Measurements from ENCODE around the gene MAPKAPK2. TPM values are rescaled to one million over a fixed set of nuclear protein-coding genes. Genes with fewer than 3 reads are reported as not detected.

The MAPKAPK2 gene
- total and polyA plus RNA-seq, 2 of the 13 experiments (the other 11 are each of a cell fraction or from before 2014, with no cell fraction given): 16.6 to 34.0 TPM

DNA sequence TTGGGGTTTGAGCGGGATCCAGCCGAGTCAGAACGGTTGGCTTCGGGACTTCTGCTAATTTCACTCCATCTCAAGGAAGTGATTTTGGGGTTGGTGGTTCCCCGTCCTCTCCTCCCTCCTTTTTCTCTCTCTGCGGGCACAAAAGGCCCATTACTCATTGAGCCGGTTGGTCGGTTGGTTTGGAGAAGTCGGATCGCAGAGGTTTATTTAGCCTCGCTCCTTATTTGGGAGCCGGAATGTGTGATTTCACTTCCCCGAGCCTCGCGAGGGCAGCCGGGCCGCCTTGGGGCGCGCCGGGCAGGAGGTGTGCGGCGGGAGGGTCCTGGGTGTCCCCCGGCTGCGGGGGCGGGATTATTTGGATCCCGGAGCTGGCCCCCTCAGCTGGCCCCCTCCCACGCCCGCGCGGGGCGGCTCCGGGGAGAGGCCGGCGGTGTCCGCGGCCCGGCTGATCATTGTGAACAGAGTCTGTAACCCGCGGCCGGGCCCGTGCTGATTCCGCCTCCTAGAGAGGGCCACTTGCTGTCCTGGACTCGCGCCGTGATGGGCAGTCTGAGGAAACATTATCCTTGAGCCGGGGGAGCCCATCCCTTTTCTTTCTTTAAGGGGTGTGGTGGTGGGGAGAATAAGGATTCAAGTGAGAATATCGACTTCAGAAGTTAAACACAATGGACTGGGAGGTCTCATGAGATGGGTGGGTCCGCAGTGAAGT, 1.2 kb downstream of the MAPKAPK2 start (continued):
- TF ChIP-seq ZNF431 (CRISPR knock-in tag; IDR thresholded peaks at IDR 0.05; ENCODE audit: borderline replicate concordance, low read depth): no peak
- no peak for TF ChIP-seq ZNF792 (CRISPR knock-in tag; IDR thresholded peaks at IDR 0.05)
- no peak for TF ChIP-seq ZNF296 (CRISPR knock-in tag; conservative IDR thresholded peaks at IDR 0.05)
- no peak for TF ChIP-seq ZNF703 (CRISPR knock-in tag; IDR thresholded peaks at IDR 0.05; ENCODE audit: borderline replicate concordance)
- peak; percentile 74 for TF ChIP-seq ASH2L (IDR thresholded peaks at IDR 0.05; ENCODE audit: insufficient read length, low read depth, low read length)
- TF ChIP-seq, protein P1, sequence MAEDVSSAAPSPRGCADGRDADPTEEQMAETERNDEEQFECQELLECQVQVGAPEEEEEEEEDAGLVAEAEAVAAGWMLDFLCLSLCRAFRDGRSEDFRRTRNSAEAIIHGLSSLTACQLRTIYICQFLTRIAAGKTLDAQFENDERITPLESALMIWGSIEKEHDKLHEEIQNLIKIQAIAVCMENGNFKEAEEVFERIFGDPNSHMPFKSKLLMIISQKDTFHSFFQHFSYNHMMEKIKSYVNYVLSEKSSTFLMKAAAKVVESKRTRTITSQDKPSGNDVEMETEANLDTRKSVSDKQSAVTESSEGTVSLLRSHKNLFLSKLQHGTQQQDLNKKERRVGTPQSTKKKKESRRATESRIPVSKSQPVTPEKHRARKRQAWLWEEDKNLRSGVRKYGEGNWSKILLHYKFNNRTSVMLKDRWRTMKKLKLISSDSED (CRISPR knock-in tag; IDR thresholded peaks at IDR 0.05): no peak
- peak; percentile 24; the same call in 1 of the 2 replicates for TF ChIP-seq TBX2 (CRISPR knock-in tag; IDR thresholded peaks at IDR 0.05; ENCODE audit: borderline replicate concordance)
- TF ChIP-seq ARID4A (CRISPR knock-in tag; IDR thresholded peaks at IDR 0.05; ENCODE audit: borderline replicate concordance): peak; percentile 44; the same call in 1 of the 2 replicates
- TF ChIP-seq, protein P2, sequence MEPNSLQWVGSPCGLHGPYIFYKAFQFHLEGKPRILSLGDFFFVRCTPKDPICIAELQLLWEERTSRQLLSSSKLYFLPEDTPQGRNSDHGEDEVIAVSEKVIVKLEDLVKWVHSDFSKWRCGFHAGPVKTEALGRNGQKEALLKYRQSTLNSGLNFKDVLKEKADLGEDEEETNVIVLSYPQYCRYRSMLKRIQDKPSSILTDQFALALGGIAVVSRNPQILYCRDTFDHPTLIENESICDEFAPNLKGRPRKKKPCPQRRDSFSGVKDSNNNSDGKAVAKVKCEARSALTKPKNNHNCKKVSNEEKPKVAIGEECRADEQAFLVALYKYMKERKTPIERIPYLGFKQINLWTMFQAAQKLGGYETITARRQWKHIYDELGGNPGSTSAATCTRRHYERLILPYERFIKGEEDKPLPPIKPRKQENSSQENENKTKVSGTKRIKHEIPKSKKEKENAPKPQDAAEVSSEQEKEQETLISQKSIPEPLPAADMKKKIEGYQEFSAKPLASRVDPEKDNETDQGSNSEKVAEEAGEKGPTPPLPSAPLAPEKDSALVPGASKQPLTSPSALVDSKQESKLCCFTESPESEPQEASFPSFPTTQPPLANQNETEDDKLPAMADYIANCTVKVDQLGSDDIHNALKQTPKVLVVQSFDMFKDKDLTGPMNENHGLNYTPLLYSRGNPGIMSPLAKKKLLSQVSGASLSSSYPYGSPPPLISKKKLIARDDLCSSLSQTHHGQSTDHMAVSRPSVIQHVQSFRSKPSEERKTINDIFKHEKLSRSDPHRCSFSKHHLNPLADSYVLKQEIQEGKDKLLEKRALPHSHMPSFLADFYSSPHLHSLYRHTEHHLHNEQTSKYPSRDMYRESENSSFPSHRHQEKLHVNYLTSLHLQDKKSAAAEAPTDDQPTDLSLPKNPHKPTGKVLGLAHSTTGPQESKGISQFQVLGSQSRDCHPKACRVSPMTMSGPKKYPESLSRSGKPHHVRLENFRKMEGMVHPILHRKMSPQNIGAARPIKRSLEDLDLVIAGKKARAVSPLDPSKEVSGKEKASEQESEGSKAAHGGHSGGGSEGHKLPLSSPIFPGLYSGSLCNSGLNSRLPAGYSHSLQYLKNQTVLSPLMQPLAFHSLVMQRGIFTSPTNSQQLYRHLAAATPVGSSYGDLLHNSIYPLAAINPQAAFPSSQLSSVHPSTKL (CRISPR knock-in tag; IDR thresholded peaks at IDR 0.05): peak; percentile 27; the same call in 1 of the 2 replicates
- peak; percentile 59 for TF ChIP-seq TEAD3 (CRISPR knock-in tag; optimal IDR thresholded peaks at IDR 0.05; ENCODE audit: borderline replicate concordance)
- TF ChIP-seq ZNF766 (CRISPR knock-in tag; IDR thresholded peaks at IDR 0.05; ENCODE audit: borderline replicate concordance): no peak; the same call in 1 of the 2 replicates
- TF ChIP-seq JUN (CRISPR knock-in tag; IDR thresholded peaks at IDR 0.05): 0 out of 2 replicates have a peak, but pooled peaks have one; percentile 17
- TF ChIP-seq ZFX (CRISPR knock-in tag; IDR thresholded peaks at IDR 0.05; ENCODE audit: low read depth): peak; percentile 29; the same call in 1 of the 2 replicates
- TF ChIP-seq ZNF780A (CRISPR knock-in tag; IDR thresholded peaks at IDR 0.05): no peak
- TF ChIP-seq RBFOX2 (IDR thresholded peaks at IDR 0.05; ENCODE audit: low read depth, low read length): 0 out of 2 replicates have a peak, but pooled peaks have one; percentile 51
- TF ChIP-seq ZNF441 (CRISPR knock-in tag; IDR thresholded peaks at IDR 0.05; ENCODE audit: borderline replicate concordance): no peak
- no peak for TF ChIP-seq MXI1 (IDR thresholded peaks at IDR 0.05; ENCODE audit: borderline replicate concordance, low read depth, low read length)
- TF ChIP-seq TMF1 (CRISPR knock-in tag; IDR thresholded peaks at IDR 0.05; ENCODE audit: low read depth): 0 out of 2 replicates have a peak, but pooled peaks have one; percentile 54
